MCF 10A (cell line): ENCODE data around the gene CRADD. TPM values are rescaled to one million over a fixed set of nuclear protein-coding genes. Genes with fewer than 3 reads are reported as not detected.

Experiments
- BruUV-seq: library from RNA; stranded (reverse); fragments of 400-500 nt; replicated peaks from 2 replicates; lab custom pipeline; 2021; lab: Mats Ljungman, UMichigan
- CTCF ChIA-PET: fragments of 300-600 bp; sonication (Branson Sonifier 250); formaldehyde crosslinking; extraction: SDS; loops from one replicate; lab custom pipeline; 2021; ENCODE audit warnings: antibody characterized with exemption, inconsistent platforms; lab: Yijun Ruan, JAX
- POLR2A ChIA-PET: fragments of 300-600, 350-650 bp; sonication (Branson Sonifier 250); formaldehyde crosslinking; extraction: SDS; loops from one replicate; lab custom pipeline; 2020; ENCODE audit warnings: antibody characterized with exemption, inconsistent platforms; lab: Yijun Ruan, JAX
- DNase-seq: peaks from one replicate; pipeline ENCODE4 v3.0.0-alpha.2; 2018; ENCODE audit not compliant: unreplicated experiment
- H3K27ac Mint-ChIP-seq: one replicate; pipeline ENCODE4 v1.8.0; 2022; ENCODE audit warnings: mild to moderate bottlenecking, low read depth, mixed read lengths; ENCODE audit not compliant: unreplicated experiment
- H3K27me3 Mint-ChIP-seq: one replicate; pipeline ENCODE4 v1.8.0; 2022; ENCODE audit warnings: mixed read lengths; ENCODE audit not compliant: insufficient read depth, unreplicated experiment
- H3K36me3 Mint-ChIP-seq: one replicate; pipeline ENCODE4 v1.8.0; 2022; ENCODE audit warnings: mild to moderate bottlenecking, moderate library complexity, mixed read lengths; ENCODE audit not compliant: insufficient read depth, unreplicated experiment
- H3K4me1 Mint-ChIP-seq: one replicate; pipeline ENCODE4 v1.8.0; 2022; ENCODE audit warnings: mixed read lengths; ENCODE audit not compliant: insufficient read depth, unreplicated experiment
- H3K4me3 Mint-ChIP-seq: one replicate; pipeline ENCODE4 v1.8.0; 2022; ENCODE audit warnings: mild to moderate bottlenecking, moderate library complexity, mixed read lengths; ENCODE audit not compliant: unreplicated experiment
- H3K9me3 Mint-ChIP-seq: one replicate; pipeline ENCODE4 v1.8.0; 2022; ENCODE audit warnings: mixed read lengths; ENCODE audit not compliant: unreplicated experiment
- CTCF ChIP-seq: fragments of 200-600 bp; IDR thresholded peaks from one replicate; pipeline ENCODE4 v1.8.0; 2022; ENCODE audit warnings: antibody characterized with exemption, mild to moderate bottlenecking; ENCODE audit not compliant: unreplicated experiment
- intact Hi-C: fragments of 100-400 bp; cut with micrococcal nuclease; formaldehyde crosslinking; loops from 2 replicates; pipeline ENCODE4 v1.14.1; 2022
- total RNA-seq: library from RNA; stranded (reverse); gene quantifications from 2 replicates; pipeline ENCODE4 v1.2.3, GENCODE V29; 2022

The CRADD gene
- total RNA-seq, 1 experiment from 2014 or later = 15.4 TPM

- CTCF ChIA-PET = no interaction called here
- Mint-ChIP-seq H3K4me1 (peaks cover 24% of the 10 kb centered on the region), H3K27ac (no peak overlapping the region), H3K9me3 (peaks cover 8% of the 10 kb centered on the region), H3K4me3 (no peak overlapping the region), H3K27me3 (no peaks in the 10 kb centered on the region), H3K36me3 (no peaks in the 10 kb centered on the region)
- intact Hi-C loops = no loop called here
- no peak for DNase-seq
- no TSS peak for BruUV-seq
- POLR2A ChIA-PET = interaction anchor here (0.9 kb wide), 1 partner anchor 113 kb away, joined by 3 read pairs; no protein-coding TSS in a partner anchor
- no peak for TF ChIP-seq CTCF
These were observed 26.9 kb downstream of the CRADD start for GRCh38 chr12:93704122-93704521.

DNA sequence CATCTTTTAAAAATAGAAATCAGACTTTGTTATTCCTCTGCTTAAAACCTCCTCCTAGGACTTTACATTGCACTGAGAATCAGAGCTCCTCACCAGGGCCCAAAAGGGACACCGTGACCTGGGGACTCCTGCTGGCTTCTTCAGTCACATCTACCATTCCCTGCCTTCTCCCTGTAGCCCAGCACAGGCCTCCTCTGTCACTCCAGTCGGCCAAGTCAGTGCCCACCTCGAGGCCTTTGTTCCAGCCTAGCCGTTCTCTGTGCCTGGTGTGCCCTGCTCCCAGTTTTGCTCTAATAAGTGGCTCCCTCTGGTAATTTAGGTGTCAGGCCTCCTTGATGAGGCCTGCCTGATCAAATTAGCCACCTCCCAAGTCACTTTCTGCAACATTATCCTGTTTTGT is 27.4 kb downstream of the CRADD start:
- no peak for DNase-seq
- H3K36me3 Mint-ChIP-seq = no peaks in the 10 kb centered on the region
- intact Hi-C loops = no loop called here
- POLR2A ChIA-PET = interaction anchor here (0.9 kb wide), 1 partner anchor 113 kb away, joined by 3 read pairs; no protein-coding TSS in a partner anchor
- no peak overlapping the region for H3K4me3 Mint-ChIP-seq
- peaks cover 8% of the 10 kb centered on the region for H3K9me3 Mint-ChIP-seq
- CTCF ChIA-PET = interaction anchor here (0.8 kb wide), 1 partner anchor 9 kb away, joined by 3 read pairs; no protein-coding TSS in a partner anchor
- no peaks in the 10 kb centered on the region for H3K27me3 Mint-ChIP-seq
- peaks cover 19% of the 10 kb centered on the region for H3K4me1 Mint-ChIP-seq
- H3K27ac Mint-ChIP-seq = no peak overlapping the region
- BruUV-seq = no TSS peak
- no peak for TF ChIP-seq CTCF

- no TSS peak for BruUV-seq
- CTCF ChIA-PET = interaction anchor here (0.8 kb wide), 1 partner anchor 10 kb away, joined by 3 read pairs; no protein-coding TSS in a partner anchor
- TF ChIP-seq CTCF = no peak
These were observed 28.1 kb downstream of the CRADD start for GRCh38 chr12:93705237-93705636.

DNA sequence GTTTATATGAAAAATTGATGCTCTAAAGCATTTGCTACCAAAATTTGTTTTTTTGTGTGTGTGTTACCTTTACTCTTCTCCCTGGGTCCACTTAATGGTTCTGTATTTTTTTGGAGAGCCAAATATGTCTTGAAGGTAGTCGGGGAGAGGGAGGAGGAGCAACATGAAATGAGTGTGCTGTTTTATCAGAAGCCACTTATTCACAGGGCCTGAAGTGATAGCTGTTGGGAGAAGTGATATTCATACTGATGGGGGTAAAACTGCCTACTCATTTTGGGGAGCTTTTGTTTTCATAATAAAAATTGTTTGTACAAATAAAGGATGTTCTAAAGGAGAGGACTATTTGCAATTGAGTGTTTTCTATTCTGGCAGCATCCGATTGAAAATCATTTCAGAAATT is 29.2 kb downstream of the CRADD start:
- no peaks in the 10 kb centered on the region for H3K27me3 Mint-ChIP-seq
- no peak for DNase-seq
- H3K9me3 Mint-ChIP-seq = peaks cover 8% of the 10 kb centered on the region
- peaks cover 13% of the 10 kb centered on the region for H3K4me1 Mint-ChIP-seq
- CTCF ChIA-PET = interaction anchor here (0.6 kb wide), 1 partner anchor 732 kb away, joined by 3 read pairs; no protein-coding TSS in a partner anchor
- no TSS peak for BruUV-seq
- POLR2A ChIA-PET = interaction anchor here (0.6 to 1.2 kb wide), 3 partner anchors 16 to 29 kb away, joined by 3 read pairs; partner anchors contain the start of gene CRADD
- no peak for TF ChIP-seq CTCF
- H3K36me3 Mint-ChIP-seq = no peaks in the 10 kb centered on the region
- no peak overlapping the region for H3K4me3 Mint-ChIP-seq
- intact Hi-C loops = no loop called here
- H3K27ac Mint-ChIP-seq = no peak overlapping the region

More at GRCh38 chr12:93705237-93705636, 28.1 kb downstream of the CRADD start:
- Mint-ChIP-seq H3K27ac (no peak overlapping the region), H3K9me3 (peaks cover 8% of the 10 kb centered on the region), H3K36me3 (no peaks in the 10 kb centered on the region), H3K27me3 (no peaks in the 10 kb centered on the region), H3K4me1 (peaks cover 19% of the 10 kb centered on the region), H3K4me3 (no peak overlapping the region)
- POLR2A ChIA-PET = interaction anchor here (0.5 to 0.8 kb wide), 2 partner anchors 27 to 91 kb away, joined by 3 read pairs; no protein-coding TSS in a partner anchor
- no peak for DNase-seq
- intact Hi-C loops = no loop called here
